HG02588 (cell line): ENCODE measurements around the gene ZNF618.

Source experiments
- ATAC-seq: cut with Tn5 transposase; IDR thresholded peaks from one replicate; pipeline ENCODE4 v1.9.1; 2021; ENCODE audit warnings: mild to moderate bottlenecking, moderate library complexity; ENCODE audit not compliant: unreplicated experiment

The ZNF618 gene

GRCh38 chr9:113998525-113999255 lies 122.6 kb downstream of the ZNF618 start:
- no peak for ATAC-seq

GRCh38 chr9:113999256-114000062 lies 123.3 kb downstream of the ZNF618 start:
- no peak for ATAC-seq

GRCh38 chr9:114000063-114000454 lies 124.0 kb downstream of the ZNF618 start:
- no peak for ATAC-seq

- no peak for ATAC-seq
Measured at GRCh38 chr9:114000671-114001409, 124.7 kb downstream of the ZNF618 start.

- ATAC-seq, result no peak
Measured at GRCh38 chr9:114001410-114001685, 125.2 kb downstream of the ZNF618 start.

- no peak for ATAC-seq
Measured at GRCh38 chr9:114001794-114002261, 125.7 kb downstream of the ZNF618 start.

- no peak for ATAC-seq
Measured at GRCh38 chr9:114002271-114002985, 126.3 kb downstream of the ZNF618 start.

GRCh38 chr9:114002986-114003350 lies 126.9 kb downstream of the ZNF618 start:
- no peak for ATAC-seq

- no peak for ATAC-seq
Measured at GRCh38 chr9:114003351-114003750, 127.2 kb downstream of the ZNF618 start.

- ATAC-seq, result no peak
Measured at GRCh38 chr9:114003758-114004157, 127.6 kb downstream of the ZNF618 start.

- ATAC-seq, result no peak
Measured at GRCh38 chr9:114004221-114004716, 128.2 kb downstream of the ZNF618 start.

- ATAC-seq, result no peak
Measured at GRCh38 chr9:114005371-114006154, 129.5 kb downstream of the ZNF618 start.

GRCh38 chr9:114006155-114006550 lies 130.0 kb downstream of the ZNF618 start:
- ATAC-seq, result no peak

- no peak for ATAC-seq
Measured at GRCh38 chr9:114006931-114007691, 131.0 kb downstream of the ZNF618 start.

GRCh38 chr9:114007991-114008666 lies 132.0 kb downstream of the ZNF618 start:
- no peak for ATAC-seq

- ATAC-seq, result no peak
Measured at GRCh38 chr9:114008667-114009410, 132.7 kb downstream of the ZNF618 start.

GRCh38 chr9:114011313-114011712 lies 135.2 kb downstream of the ZNF618 start:
- ATAC-seq, result no peak

GRCh38 chr9:114012126-114012525 lies 136.0 kb downstream of the ZNF618 start:
- ATAC-seq, result no peak
